HCT116 (cell line): Measurements from ENCODE around the gene OCEL1.

Experiments
- CEBPB ChIP-seq: IDR thresholded peaks from 2 replicates; pipeline ENCODE4 v1.6.1; 2012; ENCODE audit warnings: low read depth
- POLR2A ChIP-seq: IDR thresholded peaks from 2 replicates; pipeline ENCODE4 v1.7.0; 2011; ENCODE audit warnings: borderline replicate concordance; ENCODE audit not compliant: insufficient read depth, insufficient read length; ENCODE audit errors: extremely low read depth
- RAD21 ChIP-seq: IDR thresholded peaks from 2 replicates; pipeline ENCODE4 v1.6.1; 2012; ENCODE audit warnings: low read depth, mild to moderate bottlenecking
- TF ChIP-seq, protein P1 (sequence below), 3 experiments: fragments of 200-600 bp in 1 of 3; sonication (generic) in 1 of 3; IDR thresholded peaks in 2 of 3; conservative IDR thresholded peaks in 1 of 3; 2 replicates each; pipeline ENCODE4 v1.5.1; 2012 to 2017; ENCODE audit warnings: low read depth in 2 of 3, low read length in 2 of 3, antibody characterized with exemption in 1 of 3, borderline replicate concordance in 1 of 3, control low read depth in 1 of 3, mild to moderate bottlenecking in 1 of 3, mixed read lengths in 1 of 3, mixed run types in 1 of 3, moderate library complexity in 1 of 3; ENCODE audit not compliant: insufficient read depth in 1 of 3
- TF ChIP-seq, protein P2 (sequence below): IDR thresholded peaks from 2 replicates; pipeline ENCODE4 v1.6.1; 2012; ENCODE audit warnings: low read depth

DNA sequence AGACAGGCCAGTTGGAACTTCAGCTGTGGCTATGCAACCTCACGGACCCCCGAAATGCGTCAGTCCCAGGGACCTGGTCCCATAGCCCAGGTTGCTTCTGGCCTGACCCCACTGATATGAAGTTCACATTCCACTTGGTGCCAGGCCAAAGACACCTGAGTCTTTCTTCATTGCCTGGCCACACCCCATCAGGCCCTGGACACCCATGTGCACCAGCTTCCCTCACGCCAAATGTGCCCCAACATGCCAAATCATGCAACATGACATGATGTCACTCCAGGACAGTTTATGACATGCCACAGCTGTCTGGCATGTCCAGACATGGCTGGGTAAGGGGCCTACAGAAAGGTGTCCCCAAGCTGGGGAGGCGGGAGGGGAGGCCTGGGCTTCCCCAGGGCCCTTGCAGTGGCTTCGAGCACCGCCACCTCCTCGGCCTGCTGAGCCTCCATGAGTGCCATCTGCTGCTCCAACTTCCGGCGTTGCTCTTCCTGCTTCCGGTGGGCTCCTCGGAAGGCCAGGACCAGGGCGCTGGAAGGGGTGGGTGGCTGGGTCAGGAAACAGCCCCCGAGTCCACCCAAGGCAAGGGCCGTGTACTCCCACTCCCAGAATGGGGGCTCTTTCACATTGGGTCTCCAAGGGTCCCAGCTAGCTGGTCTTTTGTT is 24.0 kb downstream of the OCEL1 start:
- TF ChIP-seq, protein P1, sequence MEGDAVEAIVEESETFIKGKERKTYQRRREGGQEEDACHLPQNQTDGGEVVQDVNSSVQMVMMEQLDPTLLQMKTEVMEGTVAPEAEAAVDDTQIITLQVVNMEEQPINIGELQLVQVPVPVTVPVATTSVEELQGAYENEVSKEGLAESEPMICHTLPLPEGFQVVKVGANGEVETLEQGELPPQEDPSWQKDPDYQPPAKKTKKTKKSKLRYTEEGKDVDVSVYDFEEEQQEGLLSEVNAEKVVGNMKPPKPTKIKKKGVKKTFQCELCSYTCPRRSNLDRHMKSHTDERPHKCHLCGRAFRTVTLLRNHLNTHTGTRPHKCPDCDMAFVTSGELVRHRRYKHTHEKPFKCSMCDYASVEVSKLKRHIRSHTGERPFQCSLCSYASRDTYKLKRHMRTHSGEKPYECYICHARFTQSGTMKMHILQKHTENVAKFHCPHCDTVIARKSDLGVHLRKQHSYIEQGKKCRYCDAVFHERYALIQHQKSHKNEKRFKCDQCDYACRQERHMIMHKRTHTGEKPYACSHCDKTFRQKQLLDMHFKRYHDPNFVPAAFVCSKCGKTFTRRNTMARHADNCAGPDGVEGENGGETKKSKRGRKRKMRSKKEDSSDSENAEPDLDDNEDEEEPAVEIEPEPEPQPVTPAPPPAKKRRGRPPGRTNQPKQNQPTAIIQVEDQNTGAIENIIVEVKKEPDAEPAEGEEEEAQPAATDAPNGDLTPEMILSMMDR (IDR thresholded peaks at IDR 0.05 in 2 of 3, conservative IDR thresholded peaks at IDR 0.05 in 1 of 3; ENCODE audit: borderline replicate concordance in 1 of 3, insufficient read depth in 1 of 3, low read depth in 2 of 3, low read length in 2 of 3): no peak
- TF ChIP-seq CEBPB (no peak), POLR2A (no peak), RAD21 (no peak)
- TF ChIP-seq, protein P2, sequence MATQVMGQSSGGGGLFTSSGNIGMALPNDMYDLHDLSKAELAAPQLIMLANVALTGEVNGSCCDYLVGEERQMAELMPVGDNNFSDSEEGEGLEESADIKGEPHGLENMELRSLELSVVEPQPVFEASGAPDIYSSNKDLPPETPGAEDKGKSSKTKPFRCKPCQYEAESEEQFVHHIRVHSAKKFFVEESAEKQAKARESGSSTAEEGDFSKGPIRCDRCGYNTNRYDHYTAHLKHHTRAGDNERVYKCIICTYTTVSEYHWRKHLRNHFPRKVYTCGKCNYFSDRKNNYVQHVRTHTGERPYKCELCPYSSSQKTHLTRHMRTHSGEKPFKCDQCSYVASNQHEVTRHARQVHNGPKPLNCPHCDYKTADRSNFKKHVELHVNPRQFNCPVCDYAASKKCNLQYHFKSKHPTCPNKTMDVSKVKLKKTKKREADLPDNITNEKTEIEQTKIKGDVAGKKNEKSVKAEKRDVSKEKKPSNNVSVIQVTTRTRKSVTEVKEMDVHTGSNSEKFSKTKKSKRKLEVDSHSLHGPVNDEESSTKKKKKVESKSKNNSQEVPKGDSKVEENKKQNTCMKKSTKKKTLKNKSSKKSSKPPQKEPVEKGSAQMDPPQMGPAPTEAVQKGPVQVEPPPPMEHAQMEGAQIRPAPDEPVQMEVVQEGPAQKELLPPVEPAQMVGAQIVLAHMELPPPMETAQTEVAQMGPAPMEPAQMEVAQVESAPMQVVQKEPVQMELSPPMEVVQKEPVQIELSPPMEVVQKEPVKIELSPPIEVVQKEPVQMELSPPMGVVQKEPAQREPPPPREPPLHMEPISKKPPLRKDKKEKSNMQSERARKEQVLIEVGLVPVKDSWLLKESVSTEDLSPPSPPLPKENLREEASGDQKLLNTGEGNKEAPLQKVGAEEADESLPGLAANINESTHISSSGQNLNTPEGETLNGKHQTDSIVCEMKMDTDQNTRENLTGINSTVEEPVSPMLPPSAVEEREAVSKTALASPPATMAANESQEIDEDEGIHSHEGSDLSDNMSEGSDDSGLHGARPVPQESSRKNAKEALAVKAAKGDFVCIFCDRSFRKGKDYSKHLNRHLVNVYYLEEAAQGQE: no peak
